Medulla oblongata (tissue), 1 donor: Measurements from ENCODE around the gene TBX15.
"Not testable (repeated sequence)": the region's sequence is repeated elsewhere in the genome, so short reads cannot be mapped to it uniquely, and the experiment has no call there.

Experiments used
- DNase-seq: peaks from one replicate; pipeline ENCODE4 v3.0.0-alpha.2; 2015; ENCODE audit errors: extremely low spot score

Gene TBX15

DNA sequence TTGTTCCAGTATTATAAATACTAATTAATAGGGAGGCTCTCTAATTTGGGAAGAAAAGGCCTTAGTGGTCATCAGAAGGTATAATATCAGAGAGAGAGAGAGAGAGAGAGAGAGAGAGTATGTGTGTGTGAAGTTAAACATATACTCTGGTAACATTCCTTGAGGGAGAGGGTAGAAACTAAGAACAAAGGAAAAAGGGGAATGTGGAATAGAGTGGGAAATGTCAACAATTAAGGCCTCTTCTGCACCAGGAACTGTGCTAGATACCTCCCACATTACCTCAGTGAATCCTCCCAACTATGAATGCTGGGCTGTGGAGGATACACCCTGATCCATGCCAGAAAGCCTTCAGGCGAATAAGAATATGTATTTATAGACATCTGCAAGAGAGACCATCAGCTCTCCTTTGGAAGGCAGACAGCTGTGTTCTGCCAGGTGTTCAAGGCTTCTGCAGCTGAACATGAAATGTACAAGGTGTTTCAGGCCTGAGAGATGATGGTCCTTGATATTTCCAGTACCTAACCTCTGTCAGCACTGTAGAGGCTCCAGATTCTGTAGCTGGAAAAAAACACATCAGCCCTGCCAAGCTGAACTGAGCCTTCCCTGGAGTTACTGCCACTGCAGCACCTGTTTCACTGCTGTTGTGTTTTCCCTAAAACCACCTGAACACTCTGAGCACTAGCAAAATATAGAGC lies 29.1 kb downstream of the TBX15 start:
- no peak for DNase-seq

DNA sequence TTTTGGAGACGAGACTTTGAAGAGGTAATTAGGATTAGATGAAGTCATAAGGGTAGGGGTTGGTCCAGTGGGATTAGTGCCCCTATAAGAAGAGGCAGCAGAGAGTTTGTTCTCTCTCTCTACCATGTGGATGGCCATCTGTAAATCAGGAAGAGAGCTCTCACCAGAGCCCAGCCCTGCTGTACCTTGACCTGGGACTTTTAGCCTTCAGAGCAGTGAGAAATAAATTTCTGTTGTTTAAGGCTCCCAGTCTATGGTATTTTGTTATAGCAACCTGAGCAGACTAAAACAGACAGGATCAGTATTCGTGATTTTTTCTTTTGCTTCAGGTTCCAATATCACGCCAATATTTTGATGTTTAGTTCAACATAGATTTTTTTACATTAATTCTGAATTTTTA lies 30.0 kb downstream of the TBX15 start:
- no peak for DNase-seq

DNA sequence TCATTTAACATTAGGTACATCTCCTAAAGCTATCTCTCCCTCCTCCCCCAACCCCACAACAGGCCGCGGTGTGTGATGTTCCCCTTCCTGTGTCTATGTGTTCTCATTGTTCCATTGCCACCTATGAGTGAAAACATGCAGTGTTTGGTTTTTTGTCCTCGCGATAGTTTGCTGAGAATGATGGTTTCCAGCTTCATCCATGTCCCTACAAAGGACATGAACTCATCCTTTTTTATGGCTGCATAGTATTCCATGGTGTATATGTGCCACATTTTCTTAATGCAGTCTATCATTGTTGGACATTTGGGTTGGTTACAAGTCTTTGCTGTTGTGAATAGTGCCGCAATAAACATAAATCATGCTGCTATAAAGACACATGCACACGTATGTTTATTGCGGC lies 30.6 kb downstream of the TBX15 start:
- DNase-seq, result not testable (repeated sequence)

DNA sequence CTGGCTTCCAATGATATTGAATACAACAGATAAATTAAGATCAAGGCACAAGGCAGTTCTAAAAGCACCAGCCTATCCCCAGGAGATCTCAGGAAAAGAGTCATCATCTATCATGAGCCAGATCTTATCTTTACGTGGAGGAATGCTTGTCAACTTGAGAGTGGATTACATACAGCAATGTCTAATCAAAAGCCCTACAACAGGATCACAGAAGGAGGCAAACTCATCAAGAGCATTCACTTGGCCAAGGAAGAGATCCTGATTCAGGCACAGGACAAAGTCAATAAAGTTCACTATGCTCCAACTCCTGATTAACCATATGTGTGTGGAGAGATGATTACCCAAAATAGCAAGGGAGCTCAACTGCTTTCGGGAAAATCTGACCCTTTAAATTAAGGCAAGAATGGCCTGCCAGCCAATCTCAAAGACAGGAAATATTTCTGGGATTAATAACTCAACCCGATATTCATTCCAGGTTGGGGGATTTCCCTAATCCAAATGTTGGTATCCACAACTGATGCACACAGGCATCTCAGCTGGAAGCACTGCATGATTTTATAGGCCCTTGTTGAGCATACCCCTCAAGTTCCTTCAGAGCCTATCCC lies 33.7 kb downstream of the TBX15 start:
- no peak for DNase-seq

DNA sequence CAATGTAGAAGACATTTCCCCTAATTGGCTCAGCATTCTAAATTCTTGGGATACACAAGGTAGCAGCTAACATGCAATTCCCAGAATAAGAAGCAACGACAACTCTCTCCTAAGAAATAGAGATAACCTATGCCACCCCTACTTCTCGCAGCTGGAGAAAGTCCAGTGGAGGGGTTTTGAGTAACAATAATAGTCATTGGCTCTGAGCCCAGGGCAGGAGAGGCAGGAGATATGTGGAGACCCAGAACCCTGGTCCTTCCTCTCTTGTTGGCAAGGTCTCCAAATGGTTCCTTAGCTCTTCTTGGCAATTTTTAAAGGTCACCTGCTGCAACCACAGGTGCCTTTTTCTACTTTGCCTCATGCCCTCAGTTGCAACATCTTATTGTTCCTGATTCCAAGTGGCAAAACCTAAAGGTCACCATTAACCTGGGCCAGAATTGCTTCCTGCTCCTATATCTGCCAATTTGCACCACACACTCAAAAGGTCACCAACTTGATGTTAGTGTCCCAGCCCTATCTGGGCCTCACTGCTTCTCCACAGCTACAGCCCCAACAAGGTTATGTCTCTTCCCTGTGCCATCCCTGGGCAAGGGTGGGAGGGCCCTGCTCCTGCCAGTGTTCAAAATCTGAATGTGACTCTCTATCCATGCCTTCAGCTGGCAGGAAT lies 36.7 kb downstream of the TBX15 start:
- DNase-seq, result no peak

DNA sequence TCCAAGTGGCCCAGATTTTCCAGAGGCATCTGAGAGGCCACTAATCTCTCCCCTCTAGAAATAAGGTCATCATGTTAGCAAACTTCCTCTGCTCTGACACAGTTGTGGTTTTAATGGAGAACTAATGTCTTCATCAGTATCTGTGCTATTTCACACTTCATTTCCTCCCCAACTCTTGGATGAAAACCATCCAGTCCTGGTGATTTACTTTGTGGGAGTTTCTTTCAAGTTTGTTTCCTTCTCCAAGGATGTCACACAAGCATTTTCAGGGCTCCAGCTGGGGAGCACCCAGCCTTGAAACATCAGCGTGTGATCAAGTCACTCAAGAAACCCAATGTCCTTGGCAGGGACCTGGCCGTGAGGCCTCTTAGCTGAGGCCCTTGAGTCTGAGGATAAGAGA lies 38.8 kb downstream of the TBX15 start:
- no peak for DNase-seq

DNA sequence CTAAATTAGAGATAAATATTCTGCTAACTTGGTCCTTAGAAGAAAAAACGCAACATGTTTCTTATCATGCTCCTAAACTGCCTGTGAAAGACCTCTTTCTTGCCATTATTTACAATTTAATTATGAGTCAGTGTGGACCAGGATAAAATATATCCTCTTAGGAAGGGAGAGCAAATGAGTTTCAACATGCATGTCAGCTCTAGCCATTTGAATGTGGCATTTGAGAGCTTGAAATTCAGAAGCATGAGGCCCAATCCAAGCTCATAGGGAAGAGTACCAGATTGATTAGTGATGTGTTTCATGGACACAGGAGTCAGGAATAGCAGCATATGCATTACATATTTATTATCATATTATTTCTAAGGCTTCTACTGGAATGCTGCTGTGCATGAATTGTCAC lies 39.3 kb downstream of the TBX15 start:
- DNase-seq, result no peak

DNA sequence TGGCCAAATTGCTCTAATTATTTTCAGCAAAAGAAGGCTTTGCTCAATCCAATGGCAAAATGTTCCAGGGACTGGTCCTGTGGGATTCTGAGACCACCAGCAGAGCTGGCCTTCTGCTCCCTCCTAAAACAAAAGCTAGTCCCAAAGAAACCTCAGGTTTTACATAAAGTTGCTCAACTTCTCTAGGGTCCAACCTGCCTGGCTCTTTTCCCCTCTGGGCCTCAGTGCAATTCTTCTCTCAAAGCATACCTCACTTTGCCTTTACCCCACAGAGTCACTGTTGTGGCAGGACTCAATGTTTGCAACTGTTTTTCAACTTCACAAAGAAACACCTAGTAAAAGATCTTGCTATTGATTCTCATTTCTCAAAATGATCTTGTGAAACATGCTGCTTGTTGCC lies 39.8 kb downstream of the TBX15 start:
- DNase-seq, result no peak

DNA sequence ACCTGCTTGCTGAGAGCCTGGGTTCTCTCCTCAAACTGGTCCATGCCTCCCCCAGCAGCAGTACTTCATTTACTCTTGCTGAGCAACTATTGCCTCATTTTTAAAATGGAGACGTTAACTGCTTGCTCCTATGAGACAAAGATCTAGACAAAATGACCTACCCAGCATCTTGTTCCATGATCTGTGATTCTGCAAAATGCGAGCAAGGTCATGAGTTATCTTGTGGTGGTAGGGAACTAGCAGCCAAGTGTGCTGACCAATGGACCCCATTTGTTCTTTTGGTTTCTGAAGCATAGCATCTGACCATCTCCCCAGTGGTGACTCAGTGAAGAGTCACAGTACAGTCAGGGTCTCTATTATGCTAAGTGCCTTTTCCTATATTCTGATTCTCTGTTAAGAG lies 40.4 kb downstream of the TBX15 start:
- DNase-seq, result no peak

DNA sequence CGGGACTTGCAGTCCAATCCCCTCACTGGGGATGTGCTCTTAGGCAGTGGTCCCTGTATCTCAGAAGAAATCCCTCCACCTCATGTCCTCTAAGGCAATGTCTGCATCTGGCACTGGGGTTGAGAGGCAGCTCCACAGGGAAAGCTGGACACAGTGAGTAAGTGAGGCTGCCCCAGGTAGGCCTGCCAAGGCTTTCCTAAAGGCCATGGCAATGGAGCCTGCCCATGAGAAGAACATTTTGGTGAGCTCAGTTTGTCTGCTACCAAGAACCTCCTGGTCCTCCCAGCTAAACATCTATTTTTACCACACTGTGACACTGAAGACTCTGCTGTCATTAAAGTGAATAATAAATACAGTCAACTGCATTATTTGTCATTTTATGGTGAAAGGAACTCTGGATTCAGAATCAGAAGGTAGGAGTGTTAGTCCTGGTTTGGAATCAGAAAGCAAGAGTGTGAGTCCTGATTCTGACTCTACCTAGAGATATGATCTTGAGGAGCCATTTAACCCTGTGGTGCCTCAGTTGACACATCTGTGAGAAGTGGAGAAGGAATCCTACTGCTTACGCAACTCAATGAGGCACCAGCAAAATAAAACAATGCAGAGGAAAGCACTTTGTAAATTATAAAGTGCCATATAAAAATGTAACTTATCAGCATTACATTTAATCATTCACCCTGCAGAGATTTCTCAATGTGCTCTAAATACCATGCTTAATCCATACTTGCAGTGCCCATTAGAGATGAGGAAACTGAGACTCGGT lies 41.0 kb downstream of the TBX15 start:
- DNase-seq, result no peak

DNA sequence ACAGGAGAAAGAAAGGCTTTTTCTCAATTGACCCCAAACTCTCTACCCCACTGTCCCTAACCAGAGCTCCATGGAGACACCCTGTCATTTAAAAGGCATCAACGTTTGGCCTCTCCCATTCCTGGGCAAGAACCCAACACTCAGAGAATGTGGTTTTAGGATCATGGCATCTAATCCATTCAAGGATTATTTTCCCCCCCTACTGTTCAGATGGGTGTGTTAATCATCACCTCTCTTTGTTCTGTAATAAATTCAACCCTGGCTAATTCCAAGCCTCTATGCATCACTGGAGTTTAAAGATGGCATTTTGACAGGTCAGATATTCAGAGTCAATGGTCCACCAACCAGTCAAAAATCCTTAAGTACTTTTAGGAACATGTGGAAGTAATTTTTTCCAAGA lies 42.7 kb downstream of the TBX15 start:
- no peak for DNase-seq

DNA sequence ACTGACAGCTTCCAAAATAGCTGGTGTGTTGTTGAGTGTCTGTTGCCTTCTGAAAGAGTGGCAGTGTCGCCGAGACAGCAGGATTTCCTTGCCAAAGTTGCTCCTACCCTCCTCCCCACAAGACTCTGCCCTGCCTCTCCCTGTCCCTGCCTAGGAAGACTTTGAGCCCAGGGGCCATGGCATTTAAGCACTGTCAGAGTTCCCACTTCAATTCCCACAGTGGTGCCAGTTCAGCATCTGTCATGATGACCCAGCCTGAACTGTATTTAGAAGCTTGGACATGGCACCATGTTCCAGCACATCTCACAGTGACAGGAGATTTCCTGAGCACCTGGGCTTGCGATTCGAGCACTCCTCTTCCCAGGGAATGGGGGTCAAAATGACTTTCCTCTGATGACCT lies 43.6 kb downstream of the TBX15 start:
- DNase-seq, result no peak

DNA sequence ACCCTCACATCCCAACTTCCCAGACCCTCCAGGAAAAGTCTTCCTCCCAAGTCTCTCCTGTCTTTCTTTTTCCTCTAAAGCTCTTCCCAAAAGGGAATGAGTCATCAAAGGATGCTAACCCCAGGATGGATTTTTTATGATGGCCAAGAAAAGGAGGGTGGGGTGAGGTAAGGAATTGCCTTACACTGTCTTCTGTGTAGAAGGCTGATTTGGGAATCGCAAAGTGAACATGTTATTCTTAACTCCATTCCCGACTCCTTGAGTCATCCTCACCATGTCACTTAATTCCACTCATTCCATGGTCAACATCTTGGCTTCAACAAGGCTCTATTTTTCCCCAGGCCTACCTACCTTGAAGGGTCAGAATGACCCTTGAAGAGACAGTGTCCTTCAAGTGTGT lies 44.0 kb downstream of the TBX15 start:
- no peak for DNase-seq

DNA sequence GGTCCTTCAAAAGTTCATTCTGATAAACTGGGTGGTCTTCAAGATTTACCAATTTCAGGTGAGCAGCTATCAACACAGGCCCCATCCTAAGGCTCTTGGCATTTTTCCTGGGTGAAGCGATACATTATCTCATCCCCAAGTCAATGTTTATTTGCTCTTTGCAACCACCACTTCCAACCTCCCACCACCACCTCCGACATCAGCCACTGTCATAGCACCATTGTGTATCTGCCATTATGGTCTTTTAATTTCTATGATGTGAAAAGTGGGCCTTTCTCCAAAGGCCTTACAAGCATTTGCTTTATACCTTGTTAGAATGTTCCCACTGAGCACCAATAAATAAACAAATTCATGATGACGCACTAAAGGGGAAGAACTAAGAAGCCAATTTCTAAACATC lies 47.2 kb downstream of the TBX15 start:
- DNase-seq, result no peak

DNA sequence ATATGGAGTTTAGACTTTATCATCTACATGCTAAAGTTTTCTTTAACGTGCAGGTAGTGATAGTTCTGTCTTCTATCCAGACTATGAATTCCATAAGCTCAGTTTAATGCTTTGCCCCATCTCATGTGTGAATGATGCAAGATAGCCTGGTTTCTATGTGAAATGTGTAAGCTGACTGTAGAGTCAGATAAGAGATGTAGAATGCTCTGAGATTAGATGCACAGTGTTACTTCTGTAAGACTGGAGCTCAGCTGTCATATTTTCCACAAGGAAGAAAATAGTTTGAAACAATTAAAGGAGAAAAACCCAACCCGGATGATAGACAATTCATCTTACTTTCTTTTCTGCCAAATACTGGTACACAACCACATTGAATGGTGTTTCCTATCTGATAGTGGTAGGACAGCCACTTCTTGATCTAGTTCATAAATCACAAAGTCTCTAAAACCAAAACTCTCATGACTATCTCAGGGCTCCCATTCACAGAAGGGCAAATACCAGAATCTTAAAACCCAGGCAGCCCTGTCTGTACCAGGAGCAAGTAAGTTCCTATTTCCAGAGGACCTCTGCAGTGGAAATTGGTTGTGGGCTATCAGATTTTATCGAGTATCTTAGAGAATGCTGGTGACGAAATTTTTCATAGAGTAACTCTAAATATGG lies 50.6 kb downstream of the TBX15 start:
- DNase-seq, result no peak

DNA sequence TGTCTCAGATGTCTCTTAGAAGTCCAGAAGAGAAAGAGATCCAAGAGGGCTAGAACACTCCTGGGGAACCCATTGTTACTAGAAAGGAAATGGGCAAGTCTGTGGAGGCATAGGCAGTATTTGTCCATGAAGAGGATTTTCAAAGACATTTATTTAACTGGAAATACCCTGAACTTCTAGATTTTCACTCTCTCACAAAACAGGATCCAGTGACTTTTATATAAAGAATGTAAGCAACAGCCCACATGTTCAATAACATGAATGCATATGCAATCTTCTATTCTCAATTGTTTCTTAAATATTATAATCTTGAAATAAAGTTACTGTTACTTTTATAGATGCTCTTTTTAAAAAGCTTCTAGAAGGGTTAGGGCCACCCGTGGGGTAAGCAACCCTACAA lies 53.4 kb downstream of the TBX15 start:
- no peak for DNase-seq

DNA sequence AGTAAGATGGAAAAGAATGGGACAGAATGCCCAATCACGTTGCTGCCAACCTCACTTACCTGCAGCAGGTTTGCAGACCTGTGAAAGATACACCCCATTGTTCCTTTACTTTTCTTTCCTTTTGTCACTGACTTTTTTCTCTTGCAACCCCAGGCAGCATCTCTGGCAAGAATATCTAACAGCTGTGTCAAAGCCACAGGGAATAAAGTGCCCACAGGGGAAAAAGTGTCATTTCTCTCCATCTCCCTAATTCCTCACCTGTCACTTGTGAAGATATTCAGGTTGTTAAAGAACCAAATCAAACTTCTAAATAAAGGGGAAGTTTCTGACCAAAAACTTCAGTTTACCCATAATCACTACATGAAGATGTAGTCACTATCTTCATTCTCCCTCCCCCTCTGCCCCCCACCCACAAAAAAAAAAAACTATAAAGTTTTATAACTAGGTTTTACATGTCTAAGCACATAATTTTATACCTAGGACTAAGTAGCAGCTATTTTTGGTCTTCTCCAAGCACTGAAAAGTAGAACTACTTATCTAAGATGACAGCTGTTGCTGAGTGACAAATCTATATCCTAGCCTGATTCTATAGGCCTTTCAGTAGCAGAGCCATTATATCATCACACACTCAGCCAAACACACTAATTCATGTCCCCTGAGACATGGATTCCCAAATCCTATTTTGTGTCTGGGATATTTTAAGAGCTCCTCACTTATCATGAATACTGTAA lies 54.9 kb downstream of the TBX15 start:
- DNase-seq, result no peak

DNA sequence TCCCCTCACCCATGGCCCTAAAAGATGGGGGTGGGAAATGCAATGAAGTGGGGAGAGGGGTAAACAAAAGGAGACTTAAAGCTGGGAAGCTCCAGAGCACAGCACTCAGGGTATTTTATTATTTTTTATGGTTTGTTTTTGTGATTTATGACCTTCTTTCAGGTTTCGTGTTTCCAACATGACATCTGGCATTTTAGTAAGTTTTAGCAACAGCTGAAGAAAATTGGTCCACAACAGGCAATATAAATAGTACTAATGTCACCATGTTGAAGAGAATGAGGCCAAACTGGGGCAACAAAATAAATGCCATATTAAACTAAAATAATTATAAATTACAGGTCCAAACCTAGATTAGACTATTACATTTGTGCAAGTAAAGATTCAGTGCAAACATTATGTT lies 56.3 kb downstream of the TBX15 start:
- no peak for DNase-seq

DNA sequence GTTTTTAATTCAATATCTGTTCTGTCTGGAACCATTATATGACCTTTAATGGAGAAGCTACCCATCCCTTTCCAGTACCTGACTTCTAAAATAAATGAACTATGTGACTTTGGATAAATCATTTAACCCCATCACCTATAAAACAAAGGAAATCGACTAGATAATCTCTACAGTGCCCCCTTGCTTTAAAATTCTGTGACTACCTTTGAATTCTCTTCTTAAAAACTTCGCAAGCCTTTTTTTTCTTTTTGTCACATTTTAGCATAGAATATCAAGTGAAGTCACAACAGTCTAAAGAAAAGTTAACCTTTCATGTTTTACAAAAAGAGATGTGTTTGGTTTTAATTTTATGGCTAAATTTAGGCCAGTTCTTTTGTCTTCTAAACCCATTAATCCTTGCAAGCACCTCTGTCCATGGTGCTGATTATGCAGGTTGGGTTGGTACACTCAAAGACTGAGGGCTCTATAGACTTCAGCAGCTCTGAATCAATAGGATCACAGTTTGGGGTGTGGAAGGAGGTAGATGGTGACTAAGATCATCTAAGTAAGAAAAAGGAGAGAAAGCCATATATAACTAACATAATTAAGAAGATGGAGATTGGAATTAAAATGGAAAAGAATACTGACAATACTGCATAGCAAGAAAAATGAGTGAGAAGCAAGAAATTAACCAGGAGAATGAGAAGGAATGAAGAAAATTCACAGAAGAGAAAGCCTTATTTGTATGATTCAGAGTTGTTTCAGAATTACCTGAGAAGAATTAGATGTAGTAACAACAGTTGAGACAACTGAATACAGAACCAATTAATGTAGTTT lies 59.2 kb downstream of the TBX15 start:
- DNase-seq, result no peak

DNA sequence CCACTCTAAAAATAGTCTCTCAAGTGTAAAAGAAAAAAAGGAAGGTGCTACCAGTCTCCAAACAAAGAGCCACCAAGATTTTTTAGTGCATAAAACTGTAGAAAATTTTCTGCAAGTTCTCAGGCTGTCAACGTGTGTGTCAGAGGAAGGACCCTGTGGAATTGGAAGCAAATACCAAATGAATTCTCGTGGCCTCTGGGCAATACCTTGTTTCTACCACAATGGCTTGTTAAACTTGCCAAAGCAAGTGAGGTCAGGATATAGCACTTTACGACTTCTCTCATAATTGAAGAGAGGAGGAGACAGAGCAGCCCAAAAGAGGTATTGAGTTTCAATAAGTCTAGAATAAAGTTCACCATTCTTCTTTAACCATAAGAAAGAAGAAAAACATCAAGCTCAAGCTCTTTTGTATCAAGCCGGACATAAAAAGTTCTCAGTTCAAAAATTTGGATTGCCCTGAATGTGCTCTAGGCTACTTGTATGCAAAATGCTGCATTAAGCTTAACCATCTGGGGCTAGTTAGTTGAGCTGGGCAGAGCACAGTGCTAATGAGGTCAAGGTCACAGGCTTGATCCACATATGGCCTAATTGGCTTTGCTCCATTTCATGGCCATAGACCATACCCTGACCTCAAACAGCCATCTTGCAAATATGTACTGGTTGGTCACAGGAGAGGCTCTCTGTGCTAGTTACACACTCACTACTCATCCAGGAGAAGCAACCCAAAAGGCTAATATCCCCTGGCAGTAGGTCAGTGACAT lies 60.5 kb downstream of the TBX15 start:
- no peak for DNase-seq
